Mucosa of gallbladder (tissue), 1 donor: Measurements from ENCODE around the gene MACROD2. TPM values are rescaled to one million over a fixed set of nuclear protein-coding genes. Genes with fewer than 3 reads are reported as not detected.
"Not testable (repeated sequence)": the region's sequence is repeated elsewhere in the genome, so short reads cannot be mapped to it uniquely, and the experiment has no call there.

Source experiments
- DNase-seq: peaks from one replicate; pipeline ENCODE4 v3.0.0-alpha.2; 2020; ENCODE audit warnings: low spot score
- total RNA-seq: library from RNA; stranded (reverse); gene quantifications from one replicate; pipeline ENCODE4 v1.2.1, GENCODE V29; 2021
- donor health status: DM: no; HTN: no; CAD: no.

The MACROD2 gene
- total RNA-seq, 1 donor from 2014 or later, result 7.5 TPM

DNA sequence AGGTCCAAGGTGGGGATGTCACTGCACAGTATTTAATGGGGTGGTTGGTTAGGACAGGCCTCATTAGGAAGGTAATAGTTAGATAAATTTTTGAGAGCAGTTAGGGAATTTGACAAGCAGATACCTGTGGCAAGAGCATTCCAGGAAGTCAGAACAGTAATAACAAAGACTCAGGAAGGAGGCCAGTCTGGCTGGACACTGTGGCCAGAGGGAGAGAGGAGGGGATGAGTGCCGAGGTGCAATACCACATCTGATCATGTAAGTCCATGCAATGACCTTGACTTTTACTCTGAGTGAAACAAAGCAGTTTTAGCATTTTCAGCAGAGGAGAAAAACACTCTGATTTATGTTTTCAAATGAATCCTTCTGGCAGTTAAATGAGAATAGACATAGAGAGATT lies 1332.8 kb downstream of the MACROD2 start:
- no peak for DNase-seq

GRCh38 chr20:15332711-15333160 lies 1337.4 kb downstream of the MACROD2 start:
- DNase-seq, result no peak

DNA sequence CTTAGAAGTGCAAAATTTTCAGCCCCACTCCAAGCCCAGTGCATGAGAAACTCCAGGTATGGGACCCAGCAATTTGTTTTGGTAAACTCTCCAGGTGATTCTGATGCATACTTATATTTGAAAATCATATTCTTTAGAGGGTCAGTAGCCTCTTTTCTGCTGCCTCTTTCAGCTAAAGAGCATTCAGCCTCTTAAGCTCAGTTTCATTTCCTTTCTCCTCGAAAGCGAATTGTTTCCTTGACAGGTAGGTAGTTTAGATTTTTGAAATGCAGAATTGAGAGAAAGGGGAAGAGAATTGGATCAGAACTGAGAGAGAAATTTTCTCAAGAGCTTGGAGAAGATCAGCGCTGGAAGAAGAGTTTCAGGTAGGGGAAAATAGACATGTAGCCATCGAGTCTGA lies 1337.9 kb downstream of the MACROD2 start:
- no peak for DNase-seq

GRCh38 chr20:15336011-15336410 lies 1340.7 kb downstream of the MACROD2 start:
- no peak for DNase-seq

DNA sequence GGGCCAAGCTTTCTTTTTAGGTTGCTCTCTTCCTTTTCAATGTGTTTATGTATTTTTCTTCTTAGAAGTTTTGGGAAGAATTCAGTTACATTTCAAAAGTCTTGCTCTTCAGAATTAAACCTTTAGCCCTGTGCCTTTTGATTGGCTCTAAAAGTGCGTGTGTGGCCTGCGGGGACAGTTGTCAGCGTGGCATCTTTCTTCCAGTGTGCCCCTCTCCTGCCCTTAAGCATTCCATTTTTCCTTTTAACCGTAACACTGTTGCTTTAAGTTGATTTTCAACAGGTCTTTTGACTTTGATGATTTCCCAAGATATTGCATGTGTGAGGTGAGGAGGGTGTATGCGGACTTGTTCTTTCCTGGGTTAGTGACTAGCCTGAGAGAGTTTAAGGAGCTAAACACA lies 1341.2 kb downstream of the MACROD2 start:
- DNase-seq, result no peak

GRCh38 chr20:15339264-15339663 lies 1343.9 kb downstream of the MACROD2 start:
- DNase-seq, result no peak

- no peak for DNase-seq
Measured at GRCh38 chr20:15342991-15343523, 1347.7 kb downstream of the MACROD2 start.

DNA sequence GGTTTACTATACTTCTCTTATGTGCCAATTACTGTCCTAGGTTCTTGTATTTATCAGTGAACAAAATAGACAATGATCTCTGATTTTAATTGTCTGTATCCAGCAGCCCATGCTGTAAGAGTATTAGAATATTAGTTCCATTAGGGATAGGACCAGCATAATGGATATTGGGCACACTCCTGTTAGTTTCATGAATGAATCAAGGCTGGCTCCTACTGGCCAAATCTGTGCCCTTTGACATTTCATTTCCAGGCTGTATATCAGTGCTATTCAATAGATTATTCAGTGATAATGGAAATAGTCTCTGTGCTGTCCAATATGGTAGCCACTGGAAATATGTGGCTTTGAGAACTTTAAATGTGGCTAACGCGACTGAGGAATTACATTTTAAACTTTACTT lies 1350.0 kb downstream of the MACROD2 start:
- no peak for DNase-seq

DNA sequence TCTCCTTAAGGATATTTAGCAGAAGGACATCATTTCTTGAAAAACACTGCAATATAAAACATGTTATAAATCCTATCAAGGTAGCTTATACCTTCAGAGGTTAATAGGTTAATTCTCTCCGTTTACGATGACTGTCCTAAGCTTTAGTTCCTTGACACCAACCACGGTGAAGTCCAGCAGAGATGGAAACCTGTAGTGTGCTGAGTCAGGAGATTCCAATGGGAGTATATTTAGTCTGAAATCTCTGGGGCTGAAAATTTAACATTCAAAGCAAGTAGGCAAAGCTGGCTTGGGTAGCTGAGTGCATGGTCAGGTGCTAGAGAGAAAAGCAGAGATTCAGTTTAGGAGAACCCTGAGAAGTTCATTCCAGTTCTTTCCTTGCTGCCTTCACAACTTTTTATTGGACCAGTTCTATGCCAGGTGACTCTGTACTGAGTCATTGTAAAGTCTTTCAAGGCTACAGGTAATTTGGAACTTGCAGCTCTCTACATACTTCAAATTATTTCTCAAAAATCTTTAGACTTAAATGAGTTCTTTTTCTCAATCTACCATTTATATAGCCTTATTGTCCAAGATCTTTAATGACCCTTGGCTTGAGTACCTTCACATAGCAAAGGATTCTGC lies 1351.5 kb downstream of the MACROD2 start:
- no peak for DNase-seq

DNA sequence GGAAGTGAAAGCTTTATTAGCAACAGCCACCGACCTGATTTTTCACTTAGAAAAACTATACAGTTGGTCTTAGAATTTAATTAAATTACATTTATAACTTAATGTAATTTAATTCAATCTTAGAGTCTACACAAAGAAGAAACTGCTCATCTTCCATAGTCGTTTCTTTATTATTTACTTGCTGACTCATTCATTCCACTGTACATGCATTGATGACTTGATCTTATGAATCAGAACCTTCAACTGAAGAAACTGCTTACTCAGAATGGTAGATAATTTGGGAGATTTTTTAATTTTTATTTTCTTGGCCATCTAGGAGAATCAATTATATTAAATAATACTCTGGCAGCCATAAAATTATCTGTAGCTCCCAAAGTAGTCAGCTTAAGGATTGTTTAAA lies 1363.7 kb downstream of the MACROD2 start:
- DNase-seq, result no peak

DNA sequence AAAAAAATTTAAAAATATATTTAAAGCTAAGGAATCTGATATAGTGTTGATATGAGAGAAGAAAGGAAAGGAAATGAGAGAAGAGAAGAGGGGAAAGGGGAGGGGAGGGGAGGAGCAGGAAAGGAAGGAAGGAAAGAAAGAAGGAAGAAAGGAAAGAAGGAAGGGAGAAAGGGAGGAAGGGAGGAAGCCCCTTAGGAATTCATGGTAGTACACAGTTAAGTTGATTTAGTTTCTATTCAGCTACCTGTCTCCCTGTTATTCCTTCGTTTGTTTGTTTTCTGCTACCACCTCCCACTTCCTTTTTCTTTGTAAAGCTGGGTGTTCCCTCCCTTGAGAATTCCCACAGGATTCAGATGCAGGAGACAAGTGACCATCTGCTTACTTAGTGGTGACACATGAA lies 1367.5 kb downstream of the MACROD2 start:
- no peak for DNase-seq

DNA sequence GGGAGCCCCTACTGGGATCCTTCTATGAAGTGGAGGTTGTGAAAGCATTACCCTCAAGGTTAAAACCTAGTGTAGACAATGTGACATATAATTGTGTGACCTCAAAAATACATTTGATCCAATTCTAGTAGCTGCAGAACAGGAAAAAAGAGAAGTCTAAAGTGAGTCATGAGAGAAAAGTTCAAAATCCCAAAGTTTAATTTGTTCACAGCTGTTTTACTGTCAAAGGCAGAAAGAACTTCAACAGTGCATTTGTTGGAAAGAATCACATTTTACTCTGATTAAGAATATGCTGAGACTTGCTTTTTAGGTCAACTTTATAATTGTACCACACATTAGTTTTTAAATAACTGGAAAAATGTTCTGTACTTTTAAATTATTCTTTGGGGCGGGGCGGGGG lies 1369.5 kb downstream of the MACROD2 start:
- DNase-seq, result no peak

DNA sequence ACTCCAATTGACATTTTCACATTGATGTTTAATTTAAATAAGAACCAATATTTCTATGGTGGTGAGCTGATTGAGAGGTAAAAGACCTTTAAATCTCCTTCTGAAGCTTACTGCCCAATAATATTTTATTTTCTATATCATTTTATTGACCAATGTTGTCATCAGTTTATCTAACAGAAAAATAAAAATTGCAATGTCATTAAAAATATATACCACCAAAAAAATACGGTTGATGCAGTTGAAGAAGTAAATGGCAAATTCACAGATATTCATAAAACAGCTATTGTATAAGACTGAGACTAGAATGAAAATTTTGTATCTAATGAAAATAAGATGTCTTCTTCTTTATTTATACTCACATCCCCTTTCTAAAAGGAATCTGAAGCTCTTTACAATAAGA lies 1375.1 kb downstream of the MACROD2 start:
- no peak for DNase-seq

DNA sequence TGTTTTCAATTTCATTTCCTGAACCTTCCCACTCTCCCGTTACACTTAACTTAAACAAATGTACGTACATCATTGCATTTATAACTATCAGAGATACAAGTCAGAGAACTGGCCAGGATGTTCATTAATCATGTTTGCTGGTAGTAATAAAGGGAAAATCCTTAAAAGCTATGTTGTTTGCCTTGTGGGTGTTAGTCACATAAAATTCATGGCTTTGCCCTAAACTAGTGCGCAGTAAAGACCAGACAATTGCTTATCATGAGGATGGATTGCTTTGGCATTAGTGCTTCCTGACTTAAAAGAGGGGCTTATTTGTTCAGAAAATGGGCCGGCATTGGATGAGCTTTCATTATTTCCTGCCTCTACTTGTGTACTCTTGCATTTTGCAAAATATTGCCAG lies 1379.4 kb downstream of the MACROD2 start:
- no peak for DNase-seq

GRCh38 chr20:15375836-15376235 lies 1380.5 kb downstream of the MACROD2 start:
- no peak for DNase-seq

DNA sequence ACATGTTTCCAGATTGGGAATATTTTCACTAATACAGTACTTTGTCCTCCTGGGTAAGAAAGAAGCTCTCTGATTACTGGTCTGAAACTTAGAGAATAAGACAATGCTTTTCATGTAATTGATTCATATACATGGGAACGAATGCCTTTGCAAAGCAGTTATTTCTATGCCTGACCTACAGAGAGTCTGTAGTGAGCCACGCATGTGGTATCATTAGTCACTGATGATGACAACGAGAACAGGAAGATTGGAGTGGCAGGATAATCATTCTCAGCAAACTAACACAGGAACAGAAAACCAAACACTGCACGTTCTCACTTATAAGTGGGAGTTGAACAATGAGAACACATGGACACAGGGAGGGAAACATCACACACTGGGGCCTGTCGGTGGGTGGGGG lies 1382.3 kb downstream of the MACROD2 start:
- not testable (repeated sequence) for DNase-seq

- DNase-seq, result no peak
Measured at GRCh38 chr20:15378151-15378550, 1382.8 kb downstream of the MACROD2 start.

DNA sequence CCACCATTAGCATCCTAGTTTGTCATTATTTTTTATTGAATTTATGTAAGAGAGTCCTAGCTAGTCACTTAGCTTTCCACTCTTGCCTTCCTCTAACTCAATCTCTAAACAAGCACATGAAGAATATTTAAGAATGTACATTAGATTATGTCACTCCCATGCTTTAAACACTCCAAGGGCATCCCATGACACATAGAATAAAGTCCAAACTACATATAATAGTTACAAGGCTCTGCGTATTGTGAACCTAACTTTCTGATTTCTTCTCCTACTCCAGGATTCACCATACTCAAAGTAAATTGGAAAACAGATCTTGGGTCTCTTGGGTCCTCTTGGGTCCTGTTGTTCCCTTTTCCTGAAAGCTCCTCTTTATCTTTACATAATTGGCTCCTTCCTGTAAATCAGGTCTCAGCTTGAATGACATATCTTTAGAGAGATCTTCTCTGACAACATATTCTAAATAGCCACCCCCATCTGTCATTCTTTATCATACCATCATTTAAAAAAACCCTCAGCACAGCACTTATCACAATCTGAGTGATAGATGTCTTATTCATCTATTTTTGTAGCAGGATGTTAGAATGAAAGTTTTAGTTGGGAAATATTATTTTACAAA lies 1384.5 kb downstream of the MACROD2 start:
- no peak for DNase-seq

GRCh38 chr20:15380770-15381169 lies 1385.5 kb downstream of the MACROD2 start:
- no peak for DNase-seq

GRCh38 chr20:15387228-15387627 lies 1391.9 kb downstream of the MACROD2 start:
- no peak for DNase-seq

- DNase-seq, result no peak
Measured at GRCh38 chr20:15395457-15395856, 1400.1 kb downstream of the MACROD2 start.

DNA sequence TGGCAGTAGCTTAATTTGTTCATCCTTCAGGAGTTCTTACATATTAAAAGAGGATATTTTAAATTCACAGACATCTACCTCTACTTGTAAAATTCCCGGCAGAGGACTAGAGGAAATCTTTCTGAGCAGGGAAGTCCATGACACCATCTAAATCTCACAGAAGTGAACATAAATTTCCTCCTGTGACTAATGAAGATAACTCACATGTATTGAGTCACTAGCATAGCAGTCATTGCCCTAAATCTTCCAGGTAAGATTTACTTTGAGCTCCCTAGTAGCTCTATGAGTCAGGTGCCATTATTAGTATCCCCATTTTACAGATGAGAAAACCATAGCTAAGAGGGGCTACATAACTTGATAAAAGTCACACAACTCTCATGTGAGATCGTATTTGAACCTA lies 1400.7 kb downstream of the MACROD2 start:
- DNase-seq, result no peak

DNA sequence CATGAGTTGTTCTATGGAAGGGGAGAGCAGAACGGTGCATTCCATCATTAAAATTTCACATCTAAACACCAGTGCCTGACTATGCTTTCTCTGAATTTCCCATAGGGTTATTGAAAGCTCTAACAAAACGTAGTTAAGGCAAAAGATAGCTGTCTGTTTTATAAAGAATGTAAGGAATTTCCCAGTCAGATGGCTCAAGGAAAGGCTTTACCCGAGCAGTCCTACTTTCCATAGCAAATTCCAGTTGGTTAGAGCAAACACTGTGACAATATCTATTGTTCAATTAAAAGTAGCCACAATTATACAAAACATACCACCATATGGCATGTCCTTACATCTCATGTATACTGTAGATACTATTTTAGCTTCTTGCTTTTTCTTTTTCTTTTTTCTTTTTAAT lies 1401.6 kb downstream of the MACROD2 start:
- DNase-seq, result no peak

DNA sequence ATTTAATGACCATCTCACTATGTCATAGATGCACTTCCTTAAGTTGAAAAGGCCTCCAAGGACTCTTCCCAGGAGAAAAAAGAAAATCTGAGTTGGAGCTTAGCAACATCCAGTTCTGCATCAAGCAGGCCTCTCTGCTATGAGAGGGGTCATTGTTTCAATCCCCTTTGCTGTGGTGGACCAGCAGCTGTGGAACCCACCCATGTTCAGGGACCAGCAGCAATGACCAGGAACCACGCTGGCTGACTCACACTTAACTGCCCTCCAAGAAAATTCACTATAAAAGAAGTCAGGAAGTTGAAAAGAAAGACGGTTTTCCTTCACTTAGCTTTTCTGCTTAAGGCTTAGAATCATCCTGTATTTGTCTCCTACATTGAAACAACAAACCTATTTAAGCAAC lies 1404.5 kb downstream of the MACROD2 start:
- no peak for DNase-seq
